Neural cell (in vitro differentiated cells): ENCODE measurements around the gene GEMIN2. TPM values are rescaled to one million over a fixed set of nuclear protein-coding genes. Genes with fewer than 3 reads are reported as not detected.
A peak's percentile ranks its signal among the peaks of the same experiment; 100 is the strongest.

ENCODE experiments used
- H2AFZ ChIP-seq: fragments of 200-600, 300-800 bp; sonication (generic), shearing (Covaris generic); 2 replicates; pipeline ENCODE4 v1.6.0; 2014; ENCODE audit warnings: low read depth, mild to moderate bottlenecking, antibody characterized with exemption, low read length, moderate library complexity
- H3F3A ChIP-seq: fragments of 200-600 bp; shearing (Covaris generic); 2 replicates; pipeline ENCODE4 v1.6.1; 2016; ENCODE audit warnings: mild to moderate bottlenecking, moderate library complexity, mixed read lengths, antibody characterized with exemption, low read length; ENCODE audit not compliant: insufficient read depth, poor library complexity, severe bottlenecking
- H3K27ac ChIP-seq: fragments of 200-600, 300-800 bp; sonication (generic), shearing (Covaris generic); 2 replicates; pipeline ENCODE4 v1.5.1; 2014; ENCODE audit warnings: mild to moderate bottlenecking, low read length, moderate library complexity
- H3K27me3 ChIP-seq: fragments of 300-800, 200-600 bp; sonication (generic), shearing (Covaris generic); 2 replicates; pipeline ENCODE4 v1.6.0; 2014; ENCODE audit warnings: mild to moderate bottlenecking, low read depth, low read length, moderate library complexity; ENCODE audit not compliant: insufficient read depth
- H3K36me3 ChIP-seq: fragments of 300-800, 200-600 bp; sonication (generic), shearing (Covaris generic); 2 replicates; pipeline ENCODE4 v1.5.1; 2014; ENCODE audit warnings: mild to moderate bottlenecking, antibody characterized with exemption, low read length, moderate library complexity; ENCODE audit not compliant: insufficient read depth
- H3K4me2 ChIP-seq: fragments of 300-800, 200-600 bp; sonication (generic), shearing (Covaris generic); 2 replicates; pipeline ENCODE4 v1.6.0; 2014; ENCODE audit warnings: mild to moderate bottlenecking, low read length
- H3K4me3 ChIP-seq: fragments of 300-800, 200-600 bp; sonication (generic), shearing (Covaris generic); 2 replicates; pipeline ENCODE4 v1.5.1; 2014; ENCODE audit warnings: mild to moderate bottlenecking, low read length, moderate library complexity
- H3K79me2 ChIP-seq: fragments of 200-600 bp; shearing (Covaris generic); replicated peaks from 2 replicates; pipeline ENCODE4 v1.6.0; 2014; ENCODE audit warnings: mild to moderate bottlenecking, low read length, moderate library complexity; ENCODE audit not compliant: insufficient read depth
- H3K9ac ChIP-seq: fragments of 300-800, 200-600 bp; sonication (generic), shearing (Covaris generic); 2 replicates; pipeline ENCODE4 v1.6.1; 2016; ENCODE audit warnings: mild to moderate bottlenecking, low read length, mixed read lengths
- H3K9me2 ChIP-seq: fragments of 200-600 bp; shearing (Covaris generic); 2 replicates; pipeline ENCODE4 v1.6.1; 2016; ENCODE audit warnings: mild to moderate bottlenecking, low read length, mixed read lengths; ENCODE audit not compliant: insufficient read depth
- H3K9me3 ChIP-seq: fragments of 200-600, 300-800 bp; sonication (generic), shearing (Covaris generic); 2 replicates; pipeline ENCODE4 v1.6.1; 2016; ENCODE audit warnings: mild to moderate bottlenecking, mixed run types, low read length, moderate library complexity, mixed read lengths
- H4K20me1 ChIP-seq: fragments of 200-600 bp; shearing (Covaris generic); 2 replicates; pipeline ENCODE4 v1.6.1; 2016; ENCODE audit warnings: mild to moderate bottlenecking, mixed run types; ENCODE audit not compliant: insufficient read depth
- EP300 ChIP-seq: fragments of 450-650 bp; conservative IDR thresholded peaks from 2 replicates; pipeline ENCODE4 v1.6.1; 2014; ENCODE audit warnings: antibody characterized with exemption, mild to moderate bottlenecking, moderate library complexity; ENCODE audit not compliant: poor library complexity, severe bottlenecking
- EZH2 ChIP-seq: fragments of 200-600, 300-800 bp; shearing (Covaris generic), sonication (generic); IDR thresholded peaks from 2 replicates; pipeline ENCODE4 v1.6.1; 2014; ENCODE audit warnings: antibody characterized with exemption, low read length, borderline replicate concordance, mild to moderate bottlenecking; ENCODE audit not compliant: insufficient read depth, poor library complexity, severe bottlenecking
- MXI1 ChIP-seq: fragments of 450-650 bp; conservative IDR thresholded peaks from 2 replicates; pipeline ENCODE4 v1.6.1; 2014; ENCODE audit warnings: antibody characterized with exemption, mild to moderate bottlenecking; ENCODE audit not compliant: poor library complexity, severe bottlenecking
- POLR2AphosphoS5 ChIP-seq: IDR thresholded peaks from 2 replicates; pipeline ENCODE4 v1.6.1; 2012
- RAD21 ChIP-seq: fragments of 450-650 bp; conservative IDR thresholded peaks from 2 replicates; pipeline ENCODE4 v1.6.1; 2014; ENCODE audit warnings: antibody characterized with exemption, mild to moderate bottlenecking, moderate library complexity
- SMC3 ChIP-seq: fragments of 450-650 bp; conservative IDR thresholded peaks from 2 replicates; pipeline ENCODE4 v1.6.1; 2014; ENCODE audit warnings: antibody characterized with exemption, mild to moderate bottlenecking, moderate library complexity; ENCODE audit not compliant: poor library complexity
- TAF1 ChIP-seq: IDR thresholded peaks from 2 replicates; pipeline ENCODE4 v1.6.1; 2012; ENCODE audit warnings: low read depth
- polyA plus RNA-seq: library from polyadenylated mRNA; depleted of rRNA; stranded (reverse); fragments of >200 nt; gene quantifications from 2 replicates; pipeline ENCODE4 v1.2.3, GENCODE V29; 2014
- TF ChIP-seq, protein P1 (sequence below): IDR thresholded peaks from 2 replicates; pipeline ENCODE4 v1.6.1; 2012; ENCODE audit warnings: borderline replicate concordance
- TF ChIP-seq, protein P2 (sequence below): fragments of 450-650 bp; IDR thresholded peaks from 2 replicates; pipeline ENCODE4 v1.5.1; 2014; ENCODE audit warnings: antibody characterized with exemption, mild to moderate bottlenecking, moderate library complexity; ENCODE audit not compliant: poor library complexity, severe bottlenecking

GEMIN2 gene
- polyA plus RNA-seq, 1 donor from 2014 or later = 88.2 TPM

DNA sequence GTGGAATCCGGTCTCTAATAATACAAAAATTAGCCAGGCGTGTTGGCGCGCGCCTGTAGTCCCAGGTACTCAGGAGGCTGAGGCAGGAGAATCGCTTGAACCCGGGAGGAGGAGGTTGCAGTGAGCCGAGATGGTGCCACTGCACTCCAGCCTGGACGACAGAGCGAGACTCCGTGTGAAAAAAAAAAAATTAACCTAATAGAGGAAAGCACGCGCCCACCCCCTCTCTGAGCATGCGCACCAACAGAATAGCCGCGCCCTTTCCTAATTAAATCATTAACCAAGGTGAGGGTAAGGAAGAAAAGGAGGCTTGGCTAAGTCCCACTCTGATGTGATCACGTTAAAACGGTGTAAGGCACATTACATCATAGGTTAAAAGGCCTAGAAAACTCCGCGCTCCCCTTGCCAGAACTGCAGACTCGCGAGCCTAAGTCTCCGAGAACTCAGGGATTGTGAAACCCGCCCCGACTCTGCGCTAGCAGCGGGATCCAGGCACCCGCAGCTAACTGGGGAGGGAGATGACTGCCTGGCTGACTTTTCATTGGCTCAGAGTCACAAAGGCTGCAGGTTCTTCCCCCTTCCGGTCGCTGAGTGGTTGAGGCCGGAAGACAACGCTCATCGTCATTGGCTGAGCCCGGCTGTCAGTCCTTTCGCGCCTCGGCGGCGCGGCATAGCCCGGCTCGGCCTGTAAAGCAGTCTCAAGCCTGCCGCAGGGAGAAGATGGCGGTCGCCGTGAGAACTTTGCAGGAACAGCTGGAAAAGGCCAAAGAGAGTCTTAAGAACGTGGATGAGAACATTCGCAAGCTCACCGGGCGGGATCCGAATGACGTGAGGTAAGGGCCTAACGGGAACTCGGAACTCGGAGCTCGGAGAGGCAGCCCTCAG lies 60.7 kb downstream of the GEMIN2 start, which contains the start of gene PNN:
TSS of gene PNN (plus strand) at position 695 of the 885 bp plus-strand sequence. CDS start at position 721, 26 bp downstream.
- no peaks in the 10 kb centered on the region for H3K9me3 ChIP-seq
- no peaks in the 10 kb centered on the region for H4K20me1 ChIP-seq
- peak within 1 kb of the TSS; percentile 92 for H3K9ac ChIP-seq
- H2AFZ ChIP-seq = peak within 1 kb of the TSS; percentile 75
- no peaks in the 10 kb centered on the region for H3K36me3 ChIP-seq
- no peaks in the 10 kb centered on the region for H3K27me3 ChIP-seq
- H3K79me2 ChIP-seq = peaks cover 16% of the 10 kb centered on the region
- peak within 1 kb of the TSS; percentile 91 for H3K27ac ChIP-seq
- no peaks in the 10 kb centered on the region for H3K9me2 ChIP-seq
- H3F3A ChIP-seq = peaks cover 3% of the 10 kb centered on the region
- peak within 1 kb of the TSS; percentile 81 for H3K4me3 ChIP-seq
- TF ChIP-seq MXI1 (peak; percentile 71), EP300 (peak; percentile 35), TAF1 (peak; percentile 89), EZH2 (no peak), RAD21 (no peak), SMC3 (no peak), POLR2AphosphoS5 (peak; percentile 94)
- TF ChIP-seq, protein P1, sequence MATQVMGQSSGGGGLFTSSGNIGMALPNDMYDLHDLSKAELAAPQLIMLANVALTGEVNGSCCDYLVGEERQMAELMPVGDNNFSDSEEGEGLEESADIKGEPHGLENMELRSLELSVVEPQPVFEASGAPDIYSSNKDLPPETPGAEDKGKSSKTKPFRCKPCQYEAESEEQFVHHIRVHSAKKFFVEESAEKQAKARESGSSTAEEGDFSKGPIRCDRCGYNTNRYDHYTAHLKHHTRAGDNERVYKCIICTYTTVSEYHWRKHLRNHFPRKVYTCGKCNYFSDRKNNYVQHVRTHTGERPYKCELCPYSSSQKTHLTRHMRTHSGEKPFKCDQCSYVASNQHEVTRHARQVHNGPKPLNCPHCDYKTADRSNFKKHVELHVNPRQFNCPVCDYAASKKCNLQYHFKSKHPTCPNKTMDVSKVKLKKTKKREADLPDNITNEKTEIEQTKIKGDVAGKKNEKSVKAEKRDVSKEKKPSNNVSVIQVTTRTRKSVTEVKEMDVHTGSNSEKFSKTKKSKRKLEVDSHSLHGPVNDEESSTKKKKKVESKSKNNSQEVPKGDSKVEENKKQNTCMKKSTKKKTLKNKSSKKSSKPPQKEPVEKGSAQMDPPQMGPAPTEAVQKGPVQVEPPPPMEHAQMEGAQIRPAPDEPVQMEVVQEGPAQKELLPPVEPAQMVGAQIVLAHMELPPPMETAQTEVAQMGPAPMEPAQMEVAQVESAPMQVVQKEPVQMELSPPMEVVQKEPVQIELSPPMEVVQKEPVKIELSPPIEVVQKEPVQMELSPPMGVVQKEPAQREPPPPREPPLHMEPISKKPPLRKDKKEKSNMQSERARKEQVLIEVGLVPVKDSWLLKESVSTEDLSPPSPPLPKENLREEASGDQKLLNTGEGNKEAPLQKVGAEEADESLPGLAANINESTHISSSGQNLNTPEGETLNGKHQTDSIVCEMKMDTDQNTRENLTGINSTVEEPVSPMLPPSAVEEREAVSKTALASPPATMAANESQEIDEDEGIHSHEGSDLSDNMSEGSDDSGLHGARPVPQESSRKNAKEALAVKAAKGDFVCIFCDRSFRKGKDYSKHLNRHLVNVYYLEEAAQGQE = peak; percentile 67
- TF ChIP-seq, protein P2, sequence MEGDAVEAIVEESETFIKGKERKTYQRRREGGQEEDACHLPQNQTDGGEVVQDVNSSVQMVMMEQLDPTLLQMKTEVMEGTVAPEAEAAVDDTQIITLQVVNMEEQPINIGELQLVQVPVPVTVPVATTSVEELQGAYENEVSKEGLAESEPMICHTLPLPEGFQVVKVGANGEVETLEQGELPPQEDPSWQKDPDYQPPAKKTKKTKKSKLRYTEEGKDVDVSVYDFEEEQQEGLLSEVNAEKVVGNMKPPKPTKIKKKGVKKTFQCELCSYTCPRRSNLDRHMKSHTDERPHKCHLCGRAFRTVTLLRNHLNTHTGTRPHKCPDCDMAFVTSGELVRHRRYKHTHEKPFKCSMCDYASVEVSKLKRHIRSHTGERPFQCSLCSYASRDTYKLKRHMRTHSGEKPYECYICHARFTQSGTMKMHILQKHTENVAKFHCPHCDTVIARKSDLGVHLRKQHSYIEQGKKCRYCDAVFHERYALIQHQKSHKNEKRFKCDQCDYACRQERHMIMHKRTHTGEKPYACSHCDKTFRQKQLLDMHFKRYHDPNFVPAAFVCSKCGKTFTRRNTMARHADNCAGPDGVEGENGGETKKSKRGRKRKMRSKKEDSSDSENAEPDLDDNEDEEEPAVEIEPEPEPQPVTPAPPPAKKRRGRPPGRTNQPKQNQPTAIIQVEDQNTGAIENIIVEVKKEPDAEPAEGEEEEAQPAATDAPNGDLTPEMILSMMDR = peak; percentile 13
- H3K4me2 ChIP-seq = peak within 1 kb of the TSS; percentile 84

DNA sequence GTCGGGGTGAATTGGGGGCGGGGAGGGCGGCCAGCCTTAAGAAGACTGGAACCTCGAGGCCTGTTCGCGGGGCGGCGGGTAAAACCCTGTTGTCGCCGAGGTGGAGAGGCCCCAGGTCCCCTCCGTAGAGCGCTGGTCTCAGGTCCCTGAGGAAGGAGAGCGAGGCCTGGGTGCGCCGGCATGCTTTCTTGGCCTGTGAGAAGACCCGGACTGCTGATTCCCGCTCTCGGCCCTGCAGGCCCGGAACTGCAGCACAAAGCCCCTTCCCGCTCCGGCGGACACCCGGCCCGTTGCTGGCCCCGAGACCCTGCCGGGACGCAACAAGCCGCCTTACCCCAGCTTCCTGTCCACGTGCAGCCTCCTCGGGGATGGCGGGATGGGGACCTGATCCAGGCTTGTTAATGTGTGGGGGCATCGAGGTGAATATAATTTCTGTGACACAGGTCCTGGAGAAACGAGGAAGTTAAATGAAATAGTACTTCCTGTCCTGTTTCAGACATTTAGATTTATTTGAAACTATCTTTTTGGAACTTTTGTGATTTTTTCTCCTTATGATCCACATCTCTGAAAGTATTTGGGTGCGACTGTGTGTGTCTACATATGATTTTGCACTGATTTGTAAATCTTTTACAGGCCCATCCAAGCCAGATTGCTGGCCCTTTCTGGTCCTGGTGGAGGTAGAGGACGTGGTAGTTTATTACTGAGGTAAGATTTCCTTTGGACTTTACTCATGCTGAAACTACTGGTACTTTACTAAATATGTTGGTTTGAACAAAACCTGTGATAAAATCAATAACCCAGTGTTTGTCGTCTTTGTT lies 61.5 kb downstream of the GEMIN2 start:
- no peaks in the 10 kb centered on the region for H3K27me3 ChIP-seq
- TF ChIP-seq MXI1 = peak; percentile 74
- peak; percentile 12 for TF ChIP-seq TAF1
- no peak for TF ChIP-seq EZH2
- TF ChIP-seq POLR2AphosphoS5 = no peak
- no peak for TF ChIP-seq RAD21
- TF ChIP-seq SMC3 = peak; percentile 33
- peak overlapping the region; percentile 81 for H3K4me3 ChIP-seq
- H4K20me1 ChIP-seq = no peaks in the 10 kb centered on the region
- no peaks in the 10 kb centered on the region for H3K9me2 ChIP-seq
- H3K79me2 ChIP-seq = peaks cover 15% of the 10 kb centered on the region
- H3K9ac ChIP-seq = peak overlapping the region; percentile 92
- H3K27ac ChIP-seq = peak overlapping the region; percentile 91
- H3K36me3 ChIP-seq = no peaks in the 10 kb centered on the region
- H2AFZ ChIP-seq = peak overlapping the region; percentile 75
- peak overlapping the region; percentile 84 for H3K4me2 ChIP-seq
- no peaks in the 10 kb centered on the region for H3K9me3 ChIP-seq
- peaks cover 3% of the 10 kb centered on the region for H3F3A ChIP-seq
